ENCODE data around the gene PPP1R11.

PPP1R11 gene

DNA sequence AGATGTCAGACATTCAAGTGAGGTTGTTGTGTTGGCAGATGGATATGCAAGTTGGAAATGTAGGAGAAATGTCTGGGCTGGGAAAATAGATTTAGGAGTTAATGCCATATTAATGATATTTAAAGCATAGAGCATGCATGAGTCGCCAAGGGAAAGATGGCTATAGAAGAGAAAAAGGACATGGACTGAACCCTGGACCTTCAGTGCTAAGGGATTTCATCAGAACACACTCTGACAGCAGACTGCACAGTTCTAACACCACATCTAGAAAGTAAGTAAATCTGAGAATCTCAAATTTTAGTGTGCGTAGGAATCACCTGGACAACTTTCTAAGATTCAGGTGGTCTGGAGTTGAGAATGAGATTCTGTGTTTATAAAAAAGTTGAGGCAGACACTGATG, 23.3 kb upstream of the PPP1R11 start:
- TF ChIP-seq ZFX (IDR thresholded peaks at IDR 0.05; ENCODE audit: borderline replicate concordance): no peak
- TF ChIP-seq, protein P1, sequence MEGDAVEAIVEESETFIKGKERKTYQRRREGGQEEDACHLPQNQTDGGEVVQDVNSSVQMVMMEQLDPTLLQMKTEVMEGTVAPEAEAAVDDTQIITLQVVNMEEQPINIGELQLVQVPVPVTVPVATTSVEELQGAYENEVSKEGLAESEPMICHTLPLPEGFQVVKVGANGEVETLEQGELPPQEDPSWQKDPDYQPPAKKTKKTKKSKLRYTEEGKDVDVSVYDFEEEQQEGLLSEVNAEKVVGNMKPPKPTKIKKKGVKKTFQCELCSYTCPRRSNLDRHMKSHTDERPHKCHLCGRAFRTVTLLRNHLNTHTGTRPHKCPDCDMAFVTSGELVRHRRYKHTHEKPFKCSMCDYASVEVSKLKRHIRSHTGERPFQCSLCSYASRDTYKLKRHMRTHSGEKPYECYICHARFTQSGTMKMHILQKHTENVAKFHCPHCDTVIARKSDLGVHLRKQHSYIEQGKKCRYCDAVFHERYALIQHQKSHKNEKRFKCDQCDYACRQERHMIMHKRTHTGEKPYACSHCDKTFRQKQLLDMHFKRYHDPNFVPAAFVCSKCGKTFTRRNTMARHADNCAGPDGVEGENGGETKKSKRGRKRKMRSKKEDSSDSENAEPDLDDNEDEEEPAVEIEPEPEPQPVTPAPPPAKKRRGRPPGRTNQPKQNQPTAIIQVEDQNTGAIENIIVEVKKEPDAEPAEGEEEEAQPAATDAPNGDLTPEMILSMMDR (IDR thresholded peaks at IDR 0.05): no peak
- H3K27ac ChIP-seq: no peak overlapping the region

DNA sequence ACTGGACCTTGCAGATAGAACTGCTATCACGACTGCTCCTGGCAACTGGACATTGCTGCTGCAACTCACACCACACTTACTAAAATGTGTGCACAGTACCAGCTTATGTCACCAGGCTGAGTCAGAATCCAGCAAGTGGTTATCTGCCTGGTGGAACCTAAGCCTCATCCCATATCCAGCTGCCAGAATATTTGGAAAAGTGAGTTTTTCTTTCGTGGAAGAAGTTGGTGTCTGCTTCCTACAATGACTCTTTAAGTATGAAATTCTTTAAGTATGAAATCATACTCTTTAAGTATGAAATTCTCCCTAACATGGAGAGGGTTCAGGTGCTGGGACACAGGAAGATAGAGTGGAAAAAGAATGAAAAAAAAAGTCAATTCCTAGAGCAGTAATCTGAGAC, 22.4 kb upstream of the PPP1R11 start:
- TF ChIP-seq, protein P1 (IDR thresholded peaks at IDR 0.05): no peak
- TF ChIP-seq ZFX (IDR thresholded peaks at IDR 0.05; ENCODE audit: borderline replicate concordance): no peak
- H3K27ac ChIP-seq: no peak overlapping the region

DNA sequence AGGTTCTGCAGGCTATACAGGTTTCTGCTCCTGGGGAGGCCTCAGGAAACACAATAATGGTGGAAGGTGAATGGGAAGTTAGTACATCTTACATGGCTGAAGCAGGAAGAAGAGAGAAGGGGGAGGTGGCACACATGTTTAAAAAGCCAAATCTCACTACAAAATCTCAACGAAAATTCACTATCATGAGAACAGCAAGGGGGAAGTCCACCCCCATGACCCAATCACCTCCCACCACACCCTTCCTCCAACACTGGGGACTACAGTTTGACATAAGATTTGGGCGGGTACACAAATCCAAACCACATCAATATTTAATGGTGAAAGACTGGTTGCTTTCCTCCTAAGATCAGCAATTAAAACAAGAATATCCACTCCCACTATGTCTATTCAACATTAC, 19.8 kb upstream of the PPP1R11 start:
- no peak for TF ChIP-seq ZFX (IDR thresholded peaks at IDR 0.05; ENCODE audit: borderline replicate concordance)
- TF ChIP-seq, protein P1 (IDR thresholded peaks at IDR 0.05): no peak
- no peak overlapping the region for H3K27ac ChIP-seq

DNA sequence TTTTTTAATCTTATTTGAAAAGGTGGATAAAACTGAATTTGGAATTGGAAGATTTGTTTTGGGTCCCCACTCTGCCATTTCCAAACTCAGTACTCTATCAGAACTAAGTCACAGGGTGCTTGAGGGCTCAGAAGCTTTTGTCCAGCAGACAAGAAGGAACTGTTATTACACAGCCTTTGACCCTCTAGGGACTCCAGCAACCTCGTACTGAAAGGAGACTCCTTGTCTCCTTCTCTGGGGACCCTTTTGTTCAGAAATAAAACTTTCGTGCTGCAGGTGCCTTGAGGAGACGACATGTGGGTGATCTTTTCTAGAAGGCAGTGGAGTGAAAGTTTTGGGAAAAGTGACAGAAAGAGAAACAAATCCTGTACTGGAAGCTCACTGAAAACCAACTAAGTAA, 13.3 kb upstream of the PPP1R11 start:
- TF ChIP-seq, protein P1 (IDR thresholded peaks at IDR 0.05): no peak
- TF ChIP-seq ZFX (IDR thresholded peaks at IDR 0.05; ENCODE audit: borderline replicate concordance): no peak
- no peak overlapping the region for H3K27ac ChIP-seq

DNA sequence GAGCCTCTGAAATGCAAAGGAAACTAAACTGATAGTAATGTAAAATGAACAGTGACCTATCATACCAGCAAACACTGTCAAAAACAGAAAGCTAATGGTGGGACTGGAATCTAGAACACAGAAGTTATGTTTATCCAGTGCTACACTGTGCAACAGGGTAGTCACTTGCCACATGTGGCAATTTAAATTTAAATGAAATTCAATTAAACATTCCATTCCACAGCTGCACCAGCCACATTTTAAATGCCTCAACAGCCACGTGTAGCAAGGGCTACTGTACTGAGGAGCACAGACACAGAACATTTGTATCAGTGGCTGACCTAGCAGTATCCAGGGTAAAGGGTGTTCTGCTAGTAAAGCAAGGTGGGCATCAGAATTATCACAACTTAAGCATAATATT, 11.5 kb upstream of the PPP1R11 start:
- no peak overlapping the region for H3K27ac ChIP-seq
- TF ChIP-seq, protein P1 (IDR thresholded peaks at IDR 0.05): no peak
- no peak for TF ChIP-seq ZFX (IDR thresholded peaks at IDR 0.05; ENCODE audit: borderline replicate concordance)

DNA sequence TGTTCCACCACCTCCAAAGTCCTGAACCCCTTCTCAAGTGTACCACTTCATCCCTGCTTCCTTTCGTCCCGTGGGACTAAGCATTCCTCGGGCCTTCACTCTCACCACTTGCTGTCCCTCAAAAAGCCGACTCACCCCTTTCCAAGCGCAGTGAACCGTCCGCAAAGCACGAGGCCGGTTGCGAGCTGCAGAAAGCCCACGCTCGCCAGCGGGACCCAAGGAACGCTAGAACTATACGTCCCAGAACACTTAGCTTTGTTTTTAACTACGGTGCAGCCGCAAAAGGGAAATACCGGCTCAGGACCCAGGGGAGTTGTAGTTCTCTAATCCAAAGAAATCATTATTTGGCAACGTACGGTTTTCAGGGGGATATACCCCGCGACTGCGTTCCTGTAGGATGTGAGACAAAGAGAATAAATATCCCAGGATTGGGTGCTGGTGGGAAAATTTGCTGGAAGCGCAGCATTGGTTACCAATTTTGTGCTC, 6.3 kb upstream of the PPP1R11 start:
- TF ChIP-seq ZFX (IDR thresholded peaks at IDR 0.05; ENCODE audit: borderline replicate concordance): no peak
- TF ChIP-seq, protein P1 (IDR thresholded peaks at IDR 0.05): no peak
- H3K27ac ChIP-seq: peak overlapping the region; percentile 89

DNA sequence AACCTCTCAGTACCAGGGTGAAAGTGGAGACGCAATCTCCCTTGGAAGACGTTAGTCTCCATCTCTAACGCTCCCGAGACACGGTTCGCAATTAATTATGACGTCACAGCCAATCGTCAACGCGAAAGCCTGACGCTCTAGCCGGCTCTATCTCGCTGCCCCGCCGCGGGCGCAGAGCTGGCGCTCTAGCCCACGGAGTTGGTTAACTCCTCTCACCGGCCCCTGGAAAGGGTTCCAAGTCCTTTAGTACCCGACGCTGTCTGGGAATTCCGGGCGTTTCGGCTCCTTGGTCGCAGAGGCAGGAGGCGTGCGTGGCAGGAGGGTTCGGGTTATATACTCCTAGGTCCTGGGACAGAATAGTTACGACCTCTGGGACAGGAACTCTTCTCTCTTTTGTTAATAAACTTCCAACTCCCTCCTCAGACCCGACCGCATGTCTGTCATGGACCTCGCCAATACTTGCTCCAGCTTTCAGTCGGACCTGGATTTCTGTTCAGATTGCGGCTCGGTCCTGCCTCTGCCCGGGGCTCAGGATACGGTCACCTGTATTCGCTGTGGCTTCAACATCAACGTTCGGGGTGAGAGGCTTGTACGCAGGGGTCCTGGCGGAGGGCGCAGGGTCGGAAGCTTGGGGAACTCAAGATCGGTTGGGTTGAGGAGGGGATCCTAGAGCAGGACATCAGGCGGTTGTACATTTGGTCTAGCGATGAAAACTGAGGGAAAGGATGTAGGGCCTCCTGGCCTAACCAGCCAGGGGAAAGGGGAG, 5.7 kb upstream of the PPP1R11 start, which contains the start of gene POLR1H:
POLR1H (plus strand) TSS at position 174 of the 766 bp plus-strand sequence; CDS start at position 434, 260 bp downstream.
- H3K27ac ChIP-seq: peak within 1 kb of the TSS; percentile 89
- TF ChIP-seq ZFX (IDR thresholded peaks at IDR 0.05; ENCODE audit: borderline replicate concordance): no peak
- TF ChIP-seq, protein P1 (IDR thresholded peaks at IDR 0.05): no peak
